ENCODE data around the gene LRPAP1.

Gene LRPAP1

GRCh38 chr4:3499710-3500109 lies 32.5 kb downstream of the LRPAP1 start:
- DNase-seq, result no peak

- DNase-seq, result no peak
Measured at GRCh38 chr4:3498901-3499510, 33.2 kb downstream of the LRPAP1 start.

GRCh38 chr4:3498407-3498806 lies 33.8 kb downstream of the LRPAP1 start:
- DNase-seq, result no peak

- no peak for DNase-seq
Measured at GRCh38 chr4:3497523-3498389, 34.5 kb downstream of the LRPAP1 start.

- DNase-seq, result no peak
Measured at GRCh38 chr4:3497095-3497494, 35.1 kb downstream of the LRPAP1 start.

GRCh38 chr4:3496021-3496420 lies 36.2 kb downstream of the LRPAP1 start:
- DNase-seq, result no peak

- no peak for DNase-seq
Measured at GRCh38 chr4:3495204-3495975, 36.8 kb downstream of the LRPAP1 start.

GRCh38 chr4:3494462-3494871 lies 37.8 kb downstream of the LRPAP1 start:
- no peak for DNase-seq

GRCh38 chr4:3493720-3494461 lies 38.3 kb downstream of the LRPAP1 start:
- DNase-seq, result peak; percentile 43

- no peak for DNase-seq
Measured at GRCh38 chr4:3492741-3493719, 39.2 kb downstream of the LRPAP1 start.

- DNase-seq, result no peak
Measured at GRCh38 chr4:3491681-3492405, 40.4 kb downstream of the LRPAP1 start.

- DNase-seq, result no peak
Measured at GRCh38 chr4:3489451-3489962, 42.7 kb downstream of the LRPAP1 start.

- no peak for DNase-seq
Measured at GRCh38 chr4:3488820-3489219, 43.4 kb downstream of the LRPAP1 start.

GRCh38 chr4:3487861-3488260 lies 44.4 kb downstream of the LRPAP1 start:
- no peak for DNase-seq

GRCh38 chr4:3486541-3487540 lies 45.4 kb downstream of the LRPAP1 start:
- DNase-seq, result no peak

GRCh38 chr4:3485886-3486540 lies 46.2 kb downstream of the LRPAP1 start:
- no peak for DNase-seq

- DNase-seq, result peak; percentile 48
Measured at GRCh38 chr4:3485011-3485791, 47.0 kb downstream of the LRPAP1 start.
